ENCODE data around the gene KIAA1586. TPM values are rescaled to one million over a fixed set of nuclear protein-coding genes. Genes with fewer than 3 reads are reported as not detected.
"Not testable (repeated sequence)": the region's sequence is repeated elsewhere in the genome, so short reads cannot be mapped to it uniquely, and the experiment has no call there.

Gene KIAA1586
- total and polyA plus RNA-seq, 8 donors: 0.99 to 6.7 (median 3.3) TPM

DNA sequence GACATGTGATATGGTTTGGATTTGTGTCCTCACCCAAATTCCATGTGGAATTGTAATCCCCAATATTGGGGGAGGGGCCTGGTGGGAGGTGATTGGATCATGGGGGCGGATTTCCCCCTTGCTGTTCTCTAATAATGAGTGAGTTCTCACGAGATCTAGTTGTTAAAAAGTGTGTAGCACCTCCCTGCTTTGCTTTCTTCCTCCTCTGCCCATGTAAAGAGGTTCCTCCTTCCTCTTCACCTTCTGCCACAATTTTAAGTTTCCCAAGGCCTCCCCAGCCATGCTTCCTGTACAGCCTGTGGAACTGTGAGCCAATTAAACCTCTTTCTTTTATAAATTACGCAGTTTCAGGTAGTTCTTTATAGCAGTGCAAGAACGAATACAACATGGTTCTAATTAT is 41.4 kb downstream of the KIAA1586 start:
- no peaks in the 10 kb centered on the region for H3K27me3 ChIP-seq
- H3K27ac ChIP-seq: no peak overlapping the region
- DNase-seq (no peak), ATAC-seq (no peak), FAIRE-seq (no peak)
- H3K9me3 ChIP-seq: no peaks in the 10 kb centered on the region
- intact Hi-C loops (cut with DNase I): no loop called here
- no peak overlapping the region for H3K4me3 ChIP-seq
- H3K36me3 ChIP-seq: no peaks in the 10 kb centered on the region
- TF ChIP-seq, protein P1, sequence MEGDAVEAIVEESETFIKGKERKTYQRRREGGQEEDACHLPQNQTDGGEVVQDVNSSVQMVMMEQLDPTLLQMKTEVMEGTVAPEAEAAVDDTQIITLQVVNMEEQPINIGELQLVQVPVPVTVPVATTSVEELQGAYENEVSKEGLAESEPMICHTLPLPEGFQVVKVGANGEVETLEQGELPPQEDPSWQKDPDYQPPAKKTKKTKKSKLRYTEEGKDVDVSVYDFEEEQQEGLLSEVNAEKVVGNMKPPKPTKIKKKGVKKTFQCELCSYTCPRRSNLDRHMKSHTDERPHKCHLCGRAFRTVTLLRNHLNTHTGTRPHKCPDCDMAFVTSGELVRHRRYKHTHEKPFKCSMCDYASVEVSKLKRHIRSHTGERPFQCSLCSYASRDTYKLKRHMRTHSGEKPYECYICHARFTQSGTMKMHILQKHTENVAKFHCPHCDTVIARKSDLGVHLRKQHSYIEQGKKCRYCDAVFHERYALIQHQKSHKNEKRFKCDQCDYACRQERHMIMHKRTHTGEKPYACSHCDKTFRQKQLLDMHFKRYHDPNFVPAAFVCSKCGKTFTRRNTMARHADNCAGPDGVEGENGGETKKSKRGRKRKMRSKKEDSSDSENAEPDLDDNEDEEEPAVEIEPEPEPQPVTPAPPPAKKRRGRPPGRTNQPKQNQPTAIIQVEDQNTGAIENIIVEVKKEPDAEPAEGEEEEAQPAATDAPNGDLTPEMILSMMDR (IDR thresholded peaks at IDR 0.05): no peak
- H3K4me1 ChIP-seq: peaks cover 5 to 15% (median 8%) of the 10 kb centered on the region in 3 donors
- WGBS, 2 donors: 68 to 76% methylated on average over 4 of the region's 4 CpGs

DNA sequence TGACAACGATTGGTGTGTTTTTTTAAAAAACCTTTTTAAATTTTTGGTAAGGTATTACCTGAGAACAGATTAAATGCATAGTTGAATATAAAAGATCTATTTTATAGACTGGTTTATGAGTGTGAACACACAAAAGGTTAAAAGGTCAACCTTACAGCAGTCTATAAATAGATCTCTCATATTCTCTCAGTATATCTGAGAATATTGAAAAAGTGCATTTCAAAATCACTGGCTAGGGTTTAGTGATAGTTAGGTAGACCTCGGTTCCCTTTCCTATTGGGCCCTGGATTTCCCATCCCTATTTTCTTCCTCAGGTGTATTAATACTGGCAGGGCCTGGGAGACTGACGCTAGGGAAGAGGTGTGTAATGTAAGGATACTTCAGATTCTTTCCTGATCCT is 42.8 kb downstream of the KIAA1586 start:
- peaks cover 10 to 17% (median 15%) of the 10 kb centered on the region in 3 donors for H3K4me1 ChIP-seq
- DNase-seq (no peak), FAIRE-seq (no peak), ATAC-seq (no peak)
- no peaks in the 10 kb centered on the region for H3K36me3 ChIP-seq
- no peaks in the 10 kb centered on the region for H3K9me3 ChIP-seq
- H3K27me3 ChIP-seq: no peaks in the 10 kb centered on the region
- TF ChIP-seq, protein P1 (IDR thresholded peaks at IDR 0.05): no peak
- WGBS, 2 donors: 71 to 77% methylated on average over 3 of the region's 3 CpGs
- intact Hi-C loops (cut with DNase I): no loop called here
- peak overlapping the region in 1 of 4 donors; percentile 68 for H3K27ac ChIP-seq
- H3K4me3 ChIP-seq: peak overlapping the region; percentile 22 to 57 (median 52)

DNA sequence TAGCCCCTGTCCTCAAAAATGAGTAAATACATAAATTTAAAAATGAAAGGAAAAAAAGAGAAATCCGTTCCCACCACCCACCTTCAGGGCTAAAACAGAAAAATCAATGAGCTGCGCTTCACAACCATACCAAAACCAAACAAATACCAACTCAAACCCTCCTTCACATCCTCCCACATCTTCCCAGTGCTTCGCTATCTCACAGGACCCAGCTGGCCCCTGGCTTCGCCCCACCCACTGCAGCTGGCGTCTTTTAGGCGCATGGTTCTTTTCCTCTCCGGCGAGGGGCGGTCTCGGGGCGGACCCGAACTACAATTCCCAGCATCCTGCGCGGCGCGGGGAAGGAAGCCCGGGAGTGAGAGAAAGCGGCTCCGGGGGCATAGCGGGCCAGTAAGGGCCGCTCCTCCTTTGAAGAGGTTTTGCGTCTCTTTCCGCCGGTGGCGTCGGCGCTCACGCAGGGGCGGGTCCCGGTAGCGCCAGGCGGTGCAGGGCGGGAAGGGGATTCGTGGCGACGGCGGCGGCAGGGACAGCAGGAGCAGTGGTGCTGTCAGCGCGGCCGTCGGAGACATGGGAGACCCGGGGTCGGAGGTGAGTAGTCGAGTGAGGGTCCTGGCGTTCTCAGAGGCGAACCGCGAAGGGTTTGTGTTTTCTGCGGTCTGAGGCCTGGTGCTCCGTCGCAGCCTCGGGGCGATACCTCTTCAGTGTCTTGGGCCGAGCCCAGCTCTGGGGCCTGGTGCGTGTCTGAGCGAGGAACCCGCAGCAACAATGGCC is 43.4 kb downstream of the KIAA1586 start, which contains the start of gene ZNF451:
Gene ZNF451 (plus strand): TSS at position 502 of the 771 bp plus-strand sequence. CDS start 66 bp downstream, at position 568.
- peaks cover 10 to 17% (median 15%) of the 10 kb centered on the region in 3 donors for H3K4me1 ChIP-seq
- no peaks in the 10 kb centered on the region for H3K9me3 ChIP-seq
- intact Hi-C loops (cut with DNase I): no loop called here
- peak within 1 kb of the TSS; percentile 57 to 79 (median 70) for H3K27ac ChIP-seq
- peak within 1 kb of the TSS; percentile 22 to 57 (median 52) for H3K4me3 ChIP-seq
- 0% methylated on average over 45 to 52 of the region's 58 CpGs for WGBS, 2 donors
- TF ChIP-seq, protein P1 (IDR thresholded peaks at IDR 0.05): no peak
- DNase-seq (peak; percentile 96 to 97 (median 96)), ATAC-seq (peak; percentile 98 to 99 (median 98)), FAIRE-seq (peak; percentile 94)
- no peaks in the 10 kb centered on the region for H3K27me3 ChIP-seq
- no peaks in the 10 kb centered on the region for H3K36me3 ChIP-seq

DNA sequence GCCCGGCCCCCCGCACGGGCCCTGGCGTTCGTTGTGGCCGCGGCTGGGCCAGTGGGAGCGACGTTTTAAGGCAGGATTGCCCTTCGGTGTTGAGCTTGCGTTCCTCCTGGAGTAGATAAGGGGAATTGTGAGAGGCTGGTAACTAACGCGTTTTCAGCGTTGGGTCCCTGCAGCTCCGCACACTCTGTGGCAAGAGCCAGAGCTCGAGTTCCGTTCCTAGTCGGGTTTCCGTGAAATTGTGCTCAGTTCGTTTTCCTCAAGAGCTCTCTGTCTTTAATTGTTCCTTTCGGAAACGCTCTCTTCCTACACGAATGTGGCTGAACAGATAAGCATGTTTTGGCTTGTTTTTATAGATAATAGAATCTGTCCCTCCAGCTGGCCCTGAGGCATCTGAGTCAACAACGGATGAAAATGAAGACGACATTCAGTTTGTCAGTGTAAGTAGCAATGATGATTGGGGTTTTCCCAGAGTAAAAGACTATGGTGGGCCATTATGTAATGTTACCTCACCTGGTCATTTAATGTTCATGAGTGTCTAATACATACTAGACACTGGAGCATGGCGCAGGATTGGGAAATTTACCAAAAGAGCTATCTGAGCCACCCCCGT is 44.1 kb downstream of the KIAA1586 start:
- H3K27me3 ChIP-seq; intact Hi-C loops (cut with DNase I); H3K9me3 ChIP-seq; FAIRE-seq; H3K36me3 ChIP-seq; DNase-seq: not testable (repeated sequence)
- peak overlapping the region in 1 of 4 donors; percentile 57 for H3K4me3 ChIP-seq
- peak in 3 of 4 donors; percentile 23 to 49 (median 41) for ATAC-seq
- peaks cover 10 to 17% (median 15%) of the 10 kb centered on the region in 3 donors for H3K4me1 ChIP-seq
- peak overlapping the region in 1 of 4 donors; percentile 68 for H3K27ac ChIP-seq
- WGBS, 2 donors: no CpG with 5 or more reads among the region's 27 CpGs

DNA sequence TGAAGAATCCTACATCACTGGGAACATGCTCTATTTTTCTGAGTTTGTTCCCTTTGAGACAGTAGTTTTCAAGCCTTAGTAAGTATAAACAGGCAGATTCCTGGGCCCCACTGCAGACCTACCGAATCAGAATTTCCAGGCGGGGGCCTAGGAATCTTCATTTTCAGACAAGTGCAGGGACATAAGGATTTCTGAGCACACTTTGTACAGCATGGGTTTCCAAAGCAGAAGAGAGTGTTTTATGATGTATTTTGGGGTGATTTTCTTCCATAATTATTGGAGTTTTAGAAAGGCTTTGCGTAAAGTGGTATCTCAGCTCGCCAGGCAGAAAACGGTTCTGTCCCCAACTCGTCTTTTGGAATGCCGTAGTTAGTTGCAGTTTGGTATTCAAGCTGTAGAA is 44.9 kb downstream of the KIAA1586 start:
- ATAC-seq; H3K36me3 ChIP-seq; intact Hi-C loops (cut with DNase I); H3K27me3 ChIP-seq; H3K9me3 ChIP-seq; FAIRE-seq; H3K4me3 ChIP-seq; H3K27ac ChIP-seq; DNase-seq: not testable (repeated sequence)
- H3K4me1 ChIP-seq: peaks cover 10 to 17% (median 15%) of the 10 kb centered on the region in 3 donors
- WGBS, 2 donors: 86 to 97% methylated on average over 6 to 7 of the region's 7 CpGs

Data from pancreas (tissue), 10 donors.